Cardiac fibroblast (primary cell): ENCODE measurements around the gene MEG3.

ENCODE experiments used
- DNase-seq, 2 donors: peaks; one replicate each; pipeline versions ENCODE4 v3.0.0 to v3.0.0-alpha.2; 2010; ENCODE audit warnings: low read depth in 2 of 2
- H3K4me3 ChIP-seq, 2 donors: replicated peaks in 1 of 2; 1 replicate in 1 of 2; 2 replicates in 1 of 2; pipeline ENCODE4 v1.5.1; 2011; ENCODE audit warnings: low read depth in 2 of 2, low read length in 2 of 2, mild to moderate bottlenecking in 2 of 2, moderate library complexity in 1 of 2
- TF ChIP-seq, protein P1 (sequence below): IDR thresholded peaks from one replicate; pipeline ENCODE4 v1.5.1; 2011; ENCODE audit warnings: low read depth, mild to moderate bottlenecking, low read length, inconsistent platforms

MEG3 gene

GRCh38 chr14:100891051-100891450 lies 65.1 kb downstream of the MEG3 start:
- TF ChIP-seq, protein P1, sequence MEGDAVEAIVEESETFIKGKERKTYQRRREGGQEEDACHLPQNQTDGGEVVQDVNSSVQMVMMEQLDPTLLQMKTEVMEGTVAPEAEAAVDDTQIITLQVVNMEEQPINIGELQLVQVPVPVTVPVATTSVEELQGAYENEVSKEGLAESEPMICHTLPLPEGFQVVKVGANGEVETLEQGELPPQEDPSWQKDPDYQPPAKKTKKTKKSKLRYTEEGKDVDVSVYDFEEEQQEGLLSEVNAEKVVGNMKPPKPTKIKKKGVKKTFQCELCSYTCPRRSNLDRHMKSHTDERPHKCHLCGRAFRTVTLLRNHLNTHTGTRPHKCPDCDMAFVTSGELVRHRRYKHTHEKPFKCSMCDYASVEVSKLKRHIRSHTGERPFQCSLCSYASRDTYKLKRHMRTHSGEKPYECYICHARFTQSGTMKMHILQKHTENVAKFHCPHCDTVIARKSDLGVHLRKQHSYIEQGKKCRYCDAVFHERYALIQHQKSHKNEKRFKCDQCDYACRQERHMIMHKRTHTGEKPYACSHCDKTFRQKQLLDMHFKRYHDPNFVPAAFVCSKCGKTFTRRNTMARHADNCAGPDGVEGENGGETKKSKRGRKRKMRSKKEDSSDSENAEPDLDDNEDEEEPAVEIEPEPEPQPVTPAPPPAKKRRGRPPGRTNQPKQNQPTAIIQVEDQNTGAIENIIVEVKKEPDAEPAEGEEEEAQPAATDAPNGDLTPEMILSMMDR: no peak
- H3K4me3 ChIP-seq: no peak overlapping the region
- no peak for DNase-seq

DNA sequence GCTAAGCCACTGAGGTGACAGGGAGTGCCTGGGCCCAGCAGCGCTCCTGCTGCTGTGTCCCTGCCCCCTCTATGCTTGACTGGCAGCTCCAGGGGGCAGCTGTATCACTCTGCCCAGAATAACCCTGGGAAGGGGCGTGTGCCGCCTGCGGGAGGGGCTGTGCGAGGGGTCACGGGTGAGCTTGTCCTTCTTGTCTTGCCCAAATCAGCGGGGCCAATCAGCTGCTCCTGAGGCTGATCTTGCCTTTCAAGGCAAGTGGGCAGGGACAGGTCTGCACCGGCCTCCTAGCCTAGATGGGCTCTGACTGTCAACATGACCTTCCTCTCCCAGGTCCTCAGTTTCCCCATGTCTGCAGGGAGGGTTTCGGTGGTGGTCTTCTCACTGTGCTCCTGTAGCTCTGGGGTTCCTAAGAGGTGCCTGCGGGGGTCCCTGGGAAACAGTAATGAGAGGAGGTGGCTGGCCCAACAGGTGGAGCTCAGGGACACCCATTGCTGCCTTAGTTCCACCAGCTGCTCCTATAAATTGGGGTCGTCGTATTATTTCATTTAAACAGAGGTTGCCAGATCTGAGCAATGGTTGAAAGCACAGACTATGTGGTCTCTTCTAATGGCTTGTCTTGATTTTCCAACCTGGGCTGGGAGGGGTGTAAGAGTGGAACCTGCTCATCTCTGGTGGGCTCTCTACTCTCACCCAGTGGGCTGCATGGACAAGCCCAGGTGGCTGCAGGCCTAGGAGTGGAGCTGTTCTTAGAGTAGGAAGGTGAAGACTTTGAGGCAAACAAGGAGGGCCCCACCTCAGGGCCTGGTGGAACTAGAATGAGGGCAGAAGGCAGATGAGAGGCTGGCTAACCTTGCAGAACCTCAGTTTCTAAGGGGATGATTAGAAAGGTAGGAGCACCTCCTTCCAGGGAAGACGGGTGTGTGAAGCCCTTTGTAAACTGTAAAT lies 65.9 kb downstream of the MEG3 start:
- no peak overlapping the region for H3K4me3 ChIP-seq
- TF ChIP-seq, protein P1: no peak
- DNase-seq: no peak

- TF ChIP-seq, protein P1: no peak
- DNase-seq: no peak
- H3K4me3 ChIP-seq: no peak overlapping the region
These were observed 66.7 kb downstream of the MEG3 start for GRCh38 chr14:100892496-100893227.

GRCh38 chr14:100893228-100893601 lies 67.3 kb downstream of the MEG3 start:
- TF ChIP-seq, protein P1: no peak
- H3K4me3 ChIP-seq: no peak overlapping the region
- DNase-seq: no peak

- H3K4me3 ChIP-seq: no peak overlapping the region
- TF ChIP-seq, protein P1: no peak
- DNase-seq: no peak
These were observed 67.8 kb downstream of the MEG3 start for GRCh38 chr14:100893760-100894159.

GRCh38 chr14:100894416-100894815 lies 68.5 kb downstream of the MEG3 start:
- DNase-seq: no peak
- H3K4me3 ChIP-seq: no peak overlapping the region
- TF ChIP-seq, protein P1: no peak
